K562 (cell line): ENCODE measurements around the gene PCSK1. TPM values are rescaled to one million over a fixed set of nuclear protein-coding genes. Genes with fewer than 3 reads are reported as not detected.
"Not testable (repeated sequence)": the region's sequence is repeated elsewhere in the genome, so short reads cannot be mapped to it uniquely, and the experiment has no call there.

ENCODE experiments used
- ATAC-seq: fragments of 200-7000 bp; cut with Tn5 transposase; 3 replicates; pipeline ENCODE4 v1.9.1; 2020; ENCODE audit warnings: moderate library complexity
- BruUV-seq: library from RNA; stranded (reverse); fragments of 400-500 nt; replicated peaks from 2 replicates; lab custom pipeline; 2021; lab: Mats Ljungman, UMichigan
- CTCF ChIA-PET: fragments of 300-600 bp; formaldehyde crosslinking; extraction: SDS; loops from one replicate; lab custom pipeline; 2021; ENCODE audit warnings: low intra/inter-chr PET ratio; lab: Yijun Ruan, JAX
- POLR2A ChIA-PET: fragments of 300-600, 350-650 bp; sonication (Branson Sonifier 250); formaldehyde crosslinking; extraction: SDS; loops from one replicate; lab custom pipeline; 2021; ENCODE audit warnings: antibody characterized with exemption, inconsistent platforms; lab: Yijun Ruan, JAX
- DNase-seq, 4 experiments: peaks; one replicate each; pipeline versions ENCODE4 v3.0.0 to v3.0.0-alpha.2; 2011 to 2018; ENCODE audit warnings: low spot score in 3 of 4, mixed read lengths in 3 of 4; ENCODE audit errors: extremely low read depth in 1 of 4
- FAIRE-seq: peaks from 2 replicates; lab custom pipeline; 2011; peaks lifted over from hg19 to GRCh38; lab: Jason Lieb, UNC
- H2AFZ ChIP-seq: 2 replicates; pipeline ENCODE4 v1.6.0; 2011; ENCODE audit warnings: low read depth, low read length, control low read depth, inconsistent platforms
- H3K27ac ChIP-seq: fragments of 200-600 bp; 3 replicates; pipeline ENCODE4 v1.8.0; 2011; ENCODE audit warnings: low read depth, mild to moderate bottlenecking, control low read depth, inconsistent platforms, low read length, moderate library complexity, mixed read lengths; ENCODE audit errors: extremely low read depth
- H3K27me3 ChIP-seq, 2 experiments: fragments of 300-600 bp in 1 of 2; 2 replicates in 1 of 2; 3 replicates in 1 of 2; pipeline versions ENCODE4 v1.6.0 to v1.8.0; 2011; ENCODE audit warnings: inconsistent platforms in 2 of 2, low read length in 2 of 2, mild to moderate bottlenecking in 1 of 2, mixed read lengths in 1 of 2, moderate library complexity in 1 of 2; ENCODE audit not compliant: control insufficient read depth in 2 of 2, insufficient read depth in 2 of 2
- H3K36me3 ChIP-seq: fragments of 300-600 bp; 3 replicates; pipeline ENCODE4 v1.8.0; 2011; ENCODE audit warnings: mild to moderate bottlenecking, low read length, inconsistent platforms; ENCODE audit not compliant: control insufficient read depth, insufficient read depth
- H3K4me1 ChIP-seq, 2 experiments: fragments of 200-600 bp in 1 of 2; replicated peaks in 1 of 2; 2 replicates in 1 of 2; 3 replicates in 1 of 2; pipeline versions ENCODE4 v1.5.1 to v1.8.0; 2011; ENCODE audit warnings: inconsistent platforms in 2 of 2, low read length in 2 of 2, mild to moderate bottlenecking in 1 of 2, mixed read lengths in 1 of 2, moderate library complexity in 1 of 2; ENCODE audit not compliant: control insufficient read depth in 2 of 2, insufficient read depth in 2 of 2
- H3K4me2 ChIP-seq: 2 replicates; pipeline ENCODE4 v1.6.1; 2011; ENCODE audit warnings: low read length, control low read depth, inconsistent platforms, mixed read lengths; ENCODE audit not compliant: insufficient read depth
- H3K4me3 ChIP-seq: fragments of 200-600 bp; sonication (generic), shearing (Covaris generic); 2 replicates; pipeline ENCODE4 v1.5.1; 2016; ENCODE audit warnings: control low read depth, inconsistent platforms
- H3K79me2 ChIP-seq: fragments of 200-600 bp; 3 replicates; pipeline ENCODE4 v1.8.0; 2011; ENCODE audit warnings: low read length, inconsistent platforms; ENCODE audit not compliant: control insufficient read depth, insufficient read depth
- H3K9ac ChIP-seq, 2 experiments: 2 replicates each; pipeline versions ENCODE4 v1.6.0 to v1.6.1; 2011; ENCODE audit warnings: low read depth in 2 of 2, low read length in 2 of 2, control low read depth in 1 of 2, inconsistent platforms in 1 of 2, mild to moderate bottlenecking in 1 of 2, mixed read lengths in 1 of 2; ENCODE audit not compliant: insufficient read depth in 1 of 2
- H3K9me1 ChIP-seq: one replicate; pipeline ENCODE4 v1.6.0; 2011; ENCODE audit warnings: inconsistent platforms, mild to moderate bottlenecking, low read length, moderate library complexity; ENCODE audit not compliant: control insufficient read depth, insufficient read depth
- H3K9me3 ChIP-seq: replicated peaks from 2 replicates; pipeline ENCODE4 v1.5.1; 2011; ENCODE audit warnings: low read depth, low read length, inconsistent platforms; ENCODE audit not compliant: control insufficient read depth, insufficient read depth
- H4K20me1 ChIP-seq: replicated peaks from 2 replicates; pipeline ENCODE4 v1.6.1; 2011; ENCODE audit warnings: low read length, inconsistent platforms, mixed read lengths; ENCODE audit not compliant: control insufficient read depth, insufficient read depth
- BDP1 ChIP-seq: IDR thresholded peaks from 3 replicates; pipeline ENCODE4 v1.6.1; 2011; ENCODE audit not compliant: insufficient read length, insufficient read depth
- CREBBP ChIP-seq: IDR thresholded peaks from one replicate; pipeline ENCODE4 v1.6.1; 2012; ENCODE audit warnings: low read depth, mild to moderate bottlenecking, control low read depth, inconsistent platforms, low read length
- TBP ChIP-seq: optimal IDR thresholded peaks from 2 replicates; pipeline ENCODE3; 2011; ENCODE audit warnings: low read depth, low read length, improper control_type of control experiment
- ZKSCAN3 ChIP-seq: fragments of 250-450 bp; sonication (Bioruptor Pico); IDR thresholded peaks from 2 replicates; pipeline ENCODE4 v1.4.0; 2020
- ZNF146 ChIP-seq: IDR thresholded peaks from one replicate; pipeline ENCODE4 v1.6.1; 2018; ENCODE audit warnings: missing compliant biosample characterization; ENCODE audit not compliant: unreplicated experiment
- in situ Hi-C: fragments of 300-500 bp; cut with MboI; formaldehyde crosslinking; loops from 4 replicates; pipeline ENCODE4 v1.15.0; 2018; ENCODE audit warnings: inconsistent platforms, mixed read lengths
- intact Hi-C: fragments of 100-400 bp; cut with micrococcal nuclease; formaldehyde crosslinking; loops from 2 replicates; pipeline ENCODE4 v1.14.2; 2022
- polyA plus RNA-seq, 8 experiments: library from polyadenylated mRNA; depleted of rRNA in 4 of 8; stranded (reverse) in 5 of 8; unstranded in 3 of 8; fragments of >200 nt; fragmentation: Nextera tagmentation in 2 of 8; fragmentation: Illumina TruSeq in 1 of 8; extraction: Ambion mirVana in 2 of 8; extraction: Trizol in 1 of 8; gene quantifications; 2 replicates each; pipeline versions ENCODE4 v1.2.1 to v1.2.3, GENCODE V29; 2011 to 2014; ENCODE audit warnings: inconsistent platforms in 1 of 8, missing spikeins in 1 of 8
- total RNA-seq, 7 experiments: library from RNA; depleted of rRNA in 6 of 7; stranded (reverse); fragments of >200 nt in 6 of 7; fragmentation: Illumina TruSeq in 2 of 7; extraction: Trizol in 2 of 7; gene quantifications; 2 replicates each; pipeline versions ENCODE4 v1.2.1 to v1.2.3, GENCODE V29; 2011 to 2021; ENCODE audit warnings: low replicate concordance in 1 of 7
- TF ChIP-seq, protein P1 (sequence below): IDR thresholded peaks from 2 replicates; pipeline ENCODE4 v1.6.1; 2014; ENCODE audit warnings: antibody characterized with exemption
- TF ChIP-seq, protein P2 (sequence below): fragments of 450-650 bp; IDR thresholded peaks from 2 replicates; pipeline ENCODE4 v1.6.1; 2018; ENCODE audit not compliant: partially characterized antibody

The PCSK1 gene
- total and polyA plus RNA-seq, 9 of the 15 experiments (the other 6 are each of a cell fraction or from before 2014, with no cell fraction given): not detected

DNA sequence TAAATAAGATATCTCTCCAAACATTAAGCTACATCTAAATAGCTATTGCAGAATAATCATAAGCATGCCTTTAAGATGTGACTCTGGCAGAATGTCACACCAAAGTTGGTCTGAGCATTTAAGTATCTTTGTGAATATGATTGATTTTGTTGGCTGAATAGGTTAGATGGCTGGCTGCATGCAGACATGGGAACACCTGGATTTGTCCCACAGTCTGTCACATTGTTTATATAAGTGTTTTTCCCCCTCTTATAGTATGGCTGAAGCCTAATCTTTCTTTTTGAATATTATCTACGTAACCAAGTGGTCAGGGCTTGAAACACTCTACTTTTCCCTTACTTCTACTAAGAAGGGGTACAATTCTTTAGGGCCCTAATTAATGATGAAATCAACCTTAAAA, 36.2 kb downstream of the PCSK1 start (continued):
- TF ChIP-seq ZKSCAN3 (CRISPR knock-in tag) (no peak), BDP1 (no peak), CREBBP (no peak), TBP (no peak)
- TF ChIP-seq, protein P1, sequence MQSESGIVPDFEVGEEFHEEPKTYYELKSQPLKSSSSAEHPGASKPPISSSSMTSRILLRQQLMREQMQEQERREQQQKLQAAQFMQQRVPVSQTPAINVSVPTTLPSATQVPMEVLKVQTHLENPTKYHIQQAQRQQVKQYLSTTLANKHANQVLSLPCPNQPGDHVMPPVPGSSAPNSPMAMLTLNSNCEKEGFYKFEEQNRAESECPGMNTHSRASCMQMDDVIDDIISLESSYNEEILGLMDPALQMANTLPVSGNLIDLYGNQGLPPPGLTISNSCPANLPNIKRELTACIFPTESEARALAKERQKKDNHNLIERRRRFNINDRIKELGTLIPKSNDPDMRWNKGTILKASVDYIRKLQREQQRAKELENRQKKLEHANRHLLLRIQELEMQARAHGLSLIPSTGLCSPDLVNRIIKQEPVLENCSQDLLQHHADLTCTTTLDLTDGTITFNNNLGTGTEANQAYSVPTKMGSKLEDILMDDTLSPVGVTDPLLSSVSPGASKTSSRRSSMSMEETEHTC: no peak
- TF ChIP-seq, protein P2, sequence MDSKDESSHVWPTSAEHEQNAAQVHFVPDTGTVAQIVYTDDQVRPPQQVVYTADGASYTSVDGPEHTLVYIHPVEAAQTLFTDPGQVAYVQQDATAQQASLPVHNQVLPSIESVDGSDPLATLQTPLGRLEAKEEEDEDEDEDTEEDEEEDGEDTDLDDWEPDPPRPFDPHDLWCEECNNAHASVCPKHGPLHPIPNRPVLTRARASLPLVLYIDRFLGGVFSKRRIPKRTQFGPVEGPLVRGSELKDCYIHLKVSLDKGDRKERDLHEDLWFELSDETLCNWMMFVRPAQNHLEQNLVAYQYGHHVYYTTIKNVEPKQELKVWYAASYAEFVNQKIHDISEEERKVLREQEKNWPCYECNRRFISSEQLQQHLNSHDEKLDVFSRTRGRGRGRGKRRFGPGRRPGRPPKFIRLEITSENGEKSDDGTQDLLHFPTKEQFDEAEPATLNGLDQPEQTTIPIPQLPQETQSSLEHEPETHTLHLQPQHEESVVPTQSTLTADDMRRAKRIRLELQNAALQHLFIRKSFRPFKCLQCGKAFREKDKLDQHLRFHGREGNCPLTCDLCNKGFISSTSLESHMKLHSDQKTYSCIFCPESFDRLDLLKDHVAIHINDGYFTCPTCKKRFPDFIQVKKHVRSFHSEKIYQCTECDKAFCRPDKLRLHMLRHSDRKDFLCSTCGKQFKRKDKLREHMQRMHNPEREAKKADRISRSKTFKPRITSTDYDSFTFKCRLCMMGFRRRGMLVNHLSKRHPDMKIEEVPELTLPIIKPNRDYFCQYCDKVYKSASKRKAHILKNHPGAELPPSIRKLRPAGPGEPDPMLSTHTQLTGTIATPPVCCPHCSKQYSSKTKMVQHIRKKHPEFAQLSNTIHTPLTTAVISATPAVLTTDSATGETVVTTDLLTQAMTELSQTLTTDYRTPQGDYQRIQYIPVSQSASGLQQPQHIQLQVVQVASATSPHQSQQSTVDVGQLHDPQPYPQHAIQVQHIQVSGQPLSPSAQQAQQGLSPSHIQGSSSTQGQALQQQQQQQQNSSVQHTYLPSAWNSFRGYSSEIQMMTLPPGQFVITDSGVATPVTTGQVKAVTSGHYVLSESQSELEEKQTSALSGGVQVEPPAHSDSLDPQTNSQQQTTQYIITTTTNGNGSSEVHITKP: no peak

DNA sequence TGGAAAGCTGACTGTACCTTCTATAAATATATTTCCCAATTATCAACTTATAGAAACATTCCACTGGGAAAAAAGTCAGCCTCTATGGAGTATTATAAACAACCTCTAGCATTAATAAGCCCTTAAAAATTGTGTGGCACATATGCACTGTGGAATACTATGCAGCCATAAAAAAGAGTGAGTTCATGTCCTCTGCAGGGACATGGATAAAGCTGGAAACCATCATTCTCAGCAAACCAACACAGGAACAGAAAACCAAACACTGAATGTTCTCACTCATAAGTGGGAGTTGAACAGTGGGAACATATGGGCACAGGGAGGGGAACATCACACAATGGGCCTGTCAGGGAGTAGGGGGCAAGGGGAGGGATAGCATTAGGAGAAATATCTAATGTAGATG, 37.8 kb downstream of the PCSK1 start:
- POLR2A ChIA-PET, H3K4me1 ChIP-seq, intact Hi-C loops, H2AFZ ChIP-seq, BruUV-seq, ATAC-seq, H3K27me3 ChIP-seq, H4K20me1 ChIP-seq, H3K9me3 ChIP-seq, FAIRE-seq, H3K27ac ChIP-seq, CTCF ChIA-PET, H3K79me2 ChIP-seq, H3K9me1 ChIP-seq, H3K4me2 ChIP-seq, H3K36me3 ChIP-seq, H3K9ac ChIP-seq, H3K4me3 ChIP-seq, in situ Hi-C loops, DNase-seq: not testable (repeated sequence)
- TF ChIP-seq ZNF146 (CRISPR knock-in tag): peak; percentile 66
